Gastroesophageal sphincter (tissue), 4 donors: ENCODE results near the gene MAML3. TPM values are rescaled to one million over a fixed set of nuclear protein-coding genes. Genes with fewer than 3 reads are reported as not detected.
A peak's percentile ranks its signal among the peaks of the same experiment; 100 is the strongest.

Experiments used
- ATAC-seq: fragments of 150-250 bp; one replicate; pipeline ENCODE4 v1.9.1; 2016; ENCODE audit warnings: mild to moderate bottlenecking, moderate library complexity
- H3K27ac ChIP-seq, 4 donors: fragments of 200-600 bp; sonication (generic) in 3 of 4; 1 replicate in 3 of 4; 2 replicates in 1 of 4; pipeline ENCODE4 v1.5.1; 2016 to 2019
- H3K27me3 ChIP-seq: fragments of 200-600 bp; sonication (generic); one replicate; pipeline ENCODE4 v1.5.1; 2019
- H3K36me3 ChIP-seq, 2 donors: fragments of 200-600 bp; sonication (generic); one replicate each; pipeline ENCODE4 v1.5.1; 2019; ENCODE audit warnings: control low read depth in 1 of 2
- H3K4me1 ChIP-seq, 3 donors: fragments of 200-600 bp; sonication (generic); 1 replicate in 2 of 3; 2 replicates in 1 of 3; pipeline ENCODE4 v1.5.1; 2016 to 2019; ENCODE audit warnings: control low read depth in 2 of 3
- H3K4me3 ChIP-seq, 2 donors: fragments of 200-600 bp; sonication (generic); one replicate each; pipeline ENCODE4 v1.5.1; 2019; ENCODE audit warnings: mild to moderate bottlenecking in 1 of 2, moderate library complexity in 1 of 2
- H3K9me3 ChIP-seq, 3 donors: fragments of 200-600 bp; sonication (generic); one replicate each; pipeline ENCODE4 v1.5.1; 2017 to 2019; ENCODE audit warnings: control low read depth in 2 of 3
- EP300 ChIP-seq: sonication (generic); formaldehyde crosslinking; IDR thresholded peaks from one replicate; pipeline ENCODE4 v1.6.1; 2017; ENCODE audit warnings: antibody characterized with exemption, mild to moderate bottlenecking
- POLR2A ChIP-seq, 2 donors: fragments of 450-650 bp; IDR thresholded peaks; one replicate each; pipeline ENCODE4 v1.6.1; 2017; ENCODE audit warnings: antibody characterized with exemption in 2 of 2, mild to moderate bottlenecking in 2 of 2, moderate library complexity in 1 of 2
- POLR2AphosphoS5 ChIP-seq: sonication (generic); formaldehyde crosslinking; IDR thresholded peaks from one replicate; pipeline ENCODE4 v1.6.1; 2017; ENCODE audit warnings: antibody characterized with exemption
- WGBS, 2 donors: methylation state at CpG; one replicate each; pipeline ENCODE4 v1.1.5; 2018; ENCODE audit warnings: low coverage in 1 of 2; 5-methylcytosine and 5-hydroxymethylcytosine counted together
- total RNA-seq, 4 donors: library from RNA; depleted of rRNA; stranded (reverse); fragments of >200 nt; gene quantifications; one replicate each; pipeline ENCODE4 v1.1.0, GENCODE V29; 2016
- TF ChIP-seq, protein P1 (sequence below), 4 experiments: fragments of 200-600 bp in 2 of 4; fragments of 450-650 bp in 2 of 4; sonication (generic) in 1 of 4; IDR thresholded peaks; one replicate each; pipeline ENCODE4 v1.5.1; 2017 to 2019; ENCODE audit warnings: antibody characterized with exemption in 4 of 4, mild to moderate bottlenecking in 2 of 4, moderate library complexity in 2 of 4

The MAML3 gene
- total RNA-seq, 4 donors from 2014 or later = 5.3 to 10.6 (median 9.3) TPM

DNA sequence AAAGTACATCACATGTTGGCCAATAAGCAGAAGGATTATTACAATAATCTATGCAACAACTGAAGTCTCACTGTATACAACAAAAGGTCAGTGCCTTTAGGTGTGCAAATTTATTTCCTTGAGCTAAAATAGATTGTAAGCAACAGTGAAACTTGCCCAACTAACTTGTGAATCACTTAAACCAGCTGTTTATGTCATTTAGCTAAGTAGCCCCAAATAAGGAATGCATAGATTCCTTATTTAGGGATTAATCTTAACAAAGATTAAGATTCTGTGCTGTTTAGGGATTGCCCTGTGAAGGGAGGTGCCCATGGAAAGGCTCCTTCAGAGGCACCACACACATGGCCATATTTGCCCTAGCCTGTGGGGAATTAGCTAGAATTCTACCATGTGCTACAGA lies 168.6 kb downstream of the MAML3 start:
- Histone ChIP-seq H3K27me3 (no peaks in the 10 kb centered on the region), H3K27ac (peak overlapping the region in 1 of 4 donors; percentile 79), H3K36me3 (no peaks in the 10 kb centered on the region), H3K4me1 (peaks cover 0 to 48% (median 8%) of the 10 kb centered on the region in 3 donors), H3K9me3 (no peaks in the 10 kb centered on the region), H3K4me3 (no peak overlapping the region)
- no peak for ATAC-seq
- no peak for TF ChIP-seq POLR2AphosphoS5

DNA sequence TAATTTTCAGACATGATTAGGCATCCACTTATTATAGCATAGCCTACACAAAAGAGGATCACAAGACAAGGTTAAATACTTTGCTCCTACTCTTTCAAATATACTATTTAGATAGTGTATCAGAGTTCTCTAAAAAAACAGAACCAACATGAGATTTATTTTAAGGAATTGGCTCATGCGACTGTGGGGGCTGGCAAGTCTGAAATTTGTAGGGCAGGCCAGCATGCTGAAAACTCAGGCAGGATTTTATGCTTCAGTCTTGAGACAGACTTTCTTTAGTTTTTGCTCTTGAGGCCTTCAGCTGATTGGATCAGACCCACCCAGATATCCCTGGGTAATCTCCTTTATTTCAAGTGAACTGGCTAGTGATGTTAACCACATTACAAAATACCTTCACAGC lies 169.5 kb downstream of the MAML3 start:
- TF ChIP-seq POLR2AphosphoS5 = no peak
- TF ChIP-seq POLR2A (IDR thresholded peaks at IDR 0.05) = no peak
- TF ChIP-seq, protein P1, sequence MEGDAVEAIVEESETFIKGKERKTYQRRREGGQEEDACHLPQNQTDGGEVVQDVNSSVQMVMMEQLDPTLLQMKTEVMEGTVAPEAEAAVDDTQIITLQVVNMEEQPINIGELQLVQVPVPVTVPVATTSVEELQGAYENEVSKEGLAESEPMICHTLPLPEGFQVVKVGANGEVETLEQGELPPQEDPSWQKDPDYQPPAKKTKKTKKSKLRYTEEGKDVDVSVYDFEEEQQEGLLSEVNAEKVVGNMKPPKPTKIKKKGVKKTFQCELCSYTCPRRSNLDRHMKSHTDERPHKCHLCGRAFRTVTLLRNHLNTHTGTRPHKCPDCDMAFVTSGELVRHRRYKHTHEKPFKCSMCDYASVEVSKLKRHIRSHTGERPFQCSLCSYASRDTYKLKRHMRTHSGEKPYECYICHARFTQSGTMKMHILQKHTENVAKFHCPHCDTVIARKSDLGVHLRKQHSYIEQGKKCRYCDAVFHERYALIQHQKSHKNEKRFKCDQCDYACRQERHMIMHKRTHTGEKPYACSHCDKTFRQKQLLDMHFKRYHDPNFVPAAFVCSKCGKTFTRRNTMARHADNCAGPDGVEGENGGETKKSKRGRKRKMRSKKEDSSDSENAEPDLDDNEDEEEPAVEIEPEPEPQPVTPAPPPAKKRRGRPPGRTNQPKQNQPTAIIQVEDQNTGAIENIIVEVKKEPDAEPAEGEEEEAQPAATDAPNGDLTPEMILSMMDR (IDR thresholded peaks at IDR 0.05) = no peak
- TF ChIP-seq EP300 = no peak
- H3K4me1 ChIP-seq = peaks cover 0 to 46% (median 8%) of the 10 kb centered on the region in 3 donors
- no peaks in the 10 kb centered on the region for H3K27me3 ChIP-seq
- no peaks in the 10 kb centered on the region for H3K9me3 ChIP-seq
- no peak overlapping the region for H3K27ac ChIP-seq
- no peak overlapping the region for H3K4me3 ChIP-seq
- WGBS, 2 donors = 58 to 64% methylated on average over 1 of the region's 1 CpG
- no peak for ATAC-seq
- H3K36me3 ChIP-seq = no peaks in the 10 kb centered on the region

DNA sequence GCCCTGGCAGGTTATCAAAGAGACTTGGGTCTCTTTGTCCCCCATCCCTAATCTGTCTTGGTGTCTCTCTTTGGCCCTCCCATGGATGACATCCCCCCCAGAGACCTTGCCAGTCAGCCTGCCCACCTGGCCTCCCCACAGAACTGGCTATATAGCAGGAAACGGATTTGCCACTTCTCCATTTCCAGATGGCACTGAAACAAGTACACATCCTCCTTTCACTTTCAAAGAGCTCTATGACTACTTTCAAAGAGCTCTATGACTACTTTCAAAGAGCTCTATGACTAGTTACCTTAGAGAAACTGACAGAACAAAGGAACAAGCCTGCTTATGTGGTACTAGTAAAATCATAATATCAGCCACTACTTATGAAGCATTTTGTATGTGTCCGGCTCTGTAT lies 175.3 kb downstream of the MAML3 start:
- peaks cover 14 to 33% (median 16%) of the 10 kb centered on the region in 3 donors for H3K4me1 ChIP-seq

DNA sequence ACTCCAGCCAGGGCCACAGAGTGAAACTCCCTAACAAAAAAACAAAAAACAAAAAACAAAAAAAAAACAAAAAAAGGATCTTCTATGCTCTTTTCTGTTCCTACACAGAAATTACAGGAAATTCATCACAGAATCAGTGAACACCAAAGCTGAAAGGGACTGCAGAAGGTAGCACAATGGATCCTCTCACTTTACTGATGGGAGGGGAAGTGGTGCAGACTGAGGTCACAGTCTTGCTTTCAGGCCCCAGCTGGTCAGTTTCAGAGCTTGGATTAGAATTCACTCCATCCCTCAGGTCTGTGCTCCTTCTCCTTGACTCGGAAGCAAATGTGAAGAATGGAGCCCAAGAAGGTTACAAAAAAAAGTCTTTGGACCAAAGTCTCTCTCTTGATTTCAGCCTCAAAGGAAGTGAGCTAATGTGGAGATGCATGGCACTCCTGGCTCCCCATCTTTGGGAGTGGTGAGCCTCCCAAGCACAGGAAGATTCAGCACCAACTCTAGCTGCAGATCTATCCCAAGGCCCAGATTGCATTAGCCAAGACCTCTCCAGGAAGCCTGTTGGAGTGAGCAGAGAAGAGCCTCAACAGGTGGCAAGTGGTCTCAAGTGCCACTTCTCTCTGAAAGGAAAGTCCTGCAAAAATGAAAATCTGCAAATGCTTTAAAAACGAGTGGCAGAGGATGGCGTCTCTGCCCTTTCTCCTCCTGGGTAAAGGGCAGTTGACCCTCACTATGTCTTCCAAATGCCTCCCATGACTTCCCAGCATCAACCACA lies 176.0 kb downstream of the MAML3 start:
- H3K4me1 ChIP-seq = peaks cover 14 to 39% (median 16%) of the 10 kb centered on the region in 3 donors
- TF ChIP-seq POLR2A (IDR thresholded peaks at IDR 0.05) = no peak
- TF ChIP-seq, protein P1 (IDR thresholded peaks at IDR 0.05) = no peak
- no peak for TF ChIP-seq POLR2AphosphoS5
- no peak for TF ChIP-seq EP300
- 88 to 100% methylated on average over 1 to 2 of the region's 3 CpGs for WGBS, 2 donors
- H3K4me3 ChIP-seq = no peak overlapping the region
- H3K36me3 ChIP-seq = no peaks in the 10 kb centered on the region
- no peaks in the 10 kb centered on the region for H3K27me3 ChIP-seq
- no peak overlapping the region for H3K27ac ChIP-seq
- H3K9me3 ChIP-seq = no peaks in the 10 kb centered on the region
- ATAC-seq = no peak

More for the DNA sequence above, 175.3 kb downstream of the MAML3 start:
- WGBS, 2 donors = 76 to 80% methylated on average over 1 to 2 of the region's 2 CpGs
- ATAC-seq = no peak
- H3K9me3 ChIP-seq = no peaks in the 10 kb centered on the region
- no peaks in the 10 kb centered on the region for H3K27me3 ChIP-seq
- no peak overlapping the region for H3K4me3 ChIP-seq
- H3K27ac ChIP-seq = no peak overlapping the region
- no peak for TF ChIP-seq POLR2A (IDR thresholded peaks at IDR 0.05)
- no peak for TF ChIP-seq POLR2AphosphoS5
- TF ChIP-seq, protein P1 (IDR thresholded peaks at IDR 0.05) = no peak
- no peak for TF ChIP-seq EP300
- no peaks in the 10 kb centered on the region for H3K36me3 ChIP-seq

DNA sequence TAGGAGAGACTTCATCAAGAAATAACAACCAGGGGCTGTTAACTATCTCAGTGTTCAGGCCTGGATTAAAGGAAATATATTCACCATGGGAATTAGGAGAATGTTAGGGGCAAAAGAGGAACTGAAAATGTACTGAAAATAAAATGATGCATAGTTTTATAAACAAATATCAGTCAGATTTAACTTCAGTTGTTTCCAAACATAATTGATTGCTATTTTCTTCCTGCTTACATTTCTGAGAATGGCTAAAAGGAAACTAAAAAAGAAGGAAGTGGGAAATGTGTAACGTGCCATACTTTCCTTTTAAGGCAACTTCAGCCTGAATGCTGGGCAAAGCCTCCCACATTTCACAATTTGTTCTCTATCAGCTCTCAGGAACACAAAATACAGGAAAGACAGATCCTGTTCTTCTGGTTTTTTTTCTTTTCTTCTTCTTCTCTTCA lies 178.1 kb downstream of the MAML3 start:
- Histone ChIP-seq H3K9me3 (no peaks in the 10 kb centered on the region), H3K27ac (peak overlapping the region; percentile 75 to 80 (median 76)), H3K4me3 (no peak overlapping the region), H3K4me1 (peaks cover 14 to 46% (median 16%) of the 10 kb centered on the region in 3 donors), H3K27me3 (no peaks in the 10 kb centered on the region), H3K36me3 (no peaks in the 10 kb centered on the region)
- peak; percentile 88 for ATAC-seq
- 0% methylated on average over 1 of the region's 1 CpG for WGBS, 2 donors
- TF ChIP-seq EP300 (no peak), POLR2AphosphoS5 (peak; percentile 71), POLR2A (IDR thresholded peaks at IDR 0.05) (no peak)

DNA sequence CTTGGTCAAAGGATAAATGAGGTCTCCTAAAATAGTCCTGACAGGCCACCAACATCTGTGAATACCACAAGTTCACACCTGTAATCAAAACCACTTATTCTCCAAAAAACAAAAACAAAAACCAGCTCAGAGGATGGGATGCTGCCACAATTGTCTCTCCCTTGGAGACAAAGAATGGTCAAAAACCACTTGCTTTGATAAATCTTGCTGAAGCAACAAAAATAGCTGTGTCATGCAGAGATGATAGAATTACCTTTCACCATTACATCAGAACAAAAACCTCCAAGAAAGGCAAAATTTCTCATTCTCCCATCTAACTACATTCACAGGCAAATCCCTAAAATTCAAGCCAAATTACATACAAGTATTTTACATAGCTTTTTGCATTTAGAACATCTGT lies 180.4 kb downstream of the MAML3 start:
- Histone ChIP-seq H3K36me3 (no peaks in the 10 kb centered on the region), H3K9me3 (no peaks in the 10 kb centered on the region), H3K4me1 (peaks cover 16 to 58% (median 19%) of the 10 kb centered on the region in 3 donors), H3K27ac (peak overlapping the region; percentile 39 to 52 (median 46)), H3K4me3 (no peak overlapping the region), H3K27me3 (no peaks in the 10 kb centered on the region)
- no peak for ATAC-seq
- TF ChIP-seq EP300 = no peak
